Measurements from ENCODE around the gene CAMK2G.

GRCh38 chr10:73901261-73901660 lies 26.9 kb upstream of the CAMK2G start:
- no peak for TF ChIP-seq EP300 (IDR thresholded peaks at IDR 0.05)
- TF ChIP-seq CTCF (IDR thresholded peaks at IDR 0.05), result no peak
- no peak for TF ChIP-seq POLR2A (IDR thresholded peaks at IDR 0.05)

Data from ovary (tissue), 3 donors.